HEK293T (cell line): ENCODE results near the gene C3orf85.

ENCODE experiments used
- ARNT ChIP-seq: fragments of 450-650 bp; IDR thresholded peaks from 2 replicates; pipeline ENCODE4 v1.6.1; 2017; ENCODE audit warnings: mild to moderate bottlenecking
- BHLHE40 ChIP-seq: fragments of 450-650 bp; IDR thresholded peaks from 2 replicates; pipeline ENCODE4 v1.6.1; 2016; ENCODE audit warnings: mild to moderate bottlenecking, moderate library complexity, borderline replicate concordance
- CTBP1 ChIP-seq: fragments of 450-650 bp; IDR thresholded peaks from 2 replicates; pipeline ENCODE4 v1.6.1; 2016; ENCODE audit warnings: borderline replicate concordance
- FOXA1 ChIP-seq: fragments of 450-650 bp; IDR thresholded peaks from 2 replicates; pipeline ENCODE4 v1.6.1; 2016; ENCODE audit warnings: mild to moderate bottlenecking
- FOXK2 ChIP-seq: fragments of 450-650 bp; IDR thresholded peaks from 2 replicates; pipeline ENCODE4 v1.6.1; 2016; ENCODE audit warnings: mild to moderate bottlenecking
- FOXM1 ChIP-seq: fragments of 450-650 bp; IDR thresholded peaks from 2 replicates; pipeline ENCODE4 v1.6.1; 2017; ENCODE audit warnings: mild to moderate bottlenecking, borderline replicate concordance
- HDGF ChIP-seq: fragments of 450-650 bp; IDR thresholded peaks from 2 replicates; pipeline ENCODE4 v1.6.1; 2017; ENCODE audit warnings: antibody characterized with exemption, borderline replicate concordance
- L3MBTL2 ChIP-seq: fragments of 450-650 bp; conservative IDR thresholded peaks from 2 replicates; pipeline ENCODE4 v1.6.1; 2016; ENCODE audit warnings: mild to moderate bottlenecking
- PKNOX1 ChIP-seq: fragments of 450-650 bp; IDR thresholded peaks from 2 replicates; pipeline ENCODE4 v1.6.1; 2016
- SP1 ChIP-seq: fragments of 450-650 bp; IDR thresholded peaks from 2 replicates; pipeline ENCODE4 v1.6.1; 2017
- SUZ12 ChIP-seq: fragments of 450-650 bp; IDR thresholded peaks from 2 replicates; pipeline ENCODE4 v1.6.1; 2016; ENCODE audit warnings: mild to moderate bottlenecking

- TF ChIP-seq HDGF (no peak), PKNOX1 (no peak), SUZ12 (no peak), FOXM1 (no peak), SP1 (no peak), CTBP1 (no peak), ARNT (no peak), L3MBTL2 (no peak), FOXA1 (no peak), FOXK2 (no peak), BHLHE40 (no peak)
These were observed 7.1 kb downstream of the C3orf85 start for GRCh38 chr3:109143646-109144045.
